HG02943 (cell line): Measurements from ENCODE around the gene CHRNE.
"Not testable (repeated sequence)": the region's sequence is repeated elsewhere in the genome, so short reads cannot be mapped to it uniquely, and the experiment has no call there.

Source experiments
- ATAC-seq: cut with Tn5 transposase; IDR thresholded peaks from one replicate; pipeline ENCODE4 v1.9.1; 2021; ENCODE audit warnings: mild to moderate bottlenecking, low read depth, moderate library complexity; ENCODE audit not compliant: unreplicated experiment

CHRNE gene

GRCh38 chr17:4858068-4858881, 44.6 kb downstream of the CHRNE start:
- ATAC-seq = no peak

DNA sequence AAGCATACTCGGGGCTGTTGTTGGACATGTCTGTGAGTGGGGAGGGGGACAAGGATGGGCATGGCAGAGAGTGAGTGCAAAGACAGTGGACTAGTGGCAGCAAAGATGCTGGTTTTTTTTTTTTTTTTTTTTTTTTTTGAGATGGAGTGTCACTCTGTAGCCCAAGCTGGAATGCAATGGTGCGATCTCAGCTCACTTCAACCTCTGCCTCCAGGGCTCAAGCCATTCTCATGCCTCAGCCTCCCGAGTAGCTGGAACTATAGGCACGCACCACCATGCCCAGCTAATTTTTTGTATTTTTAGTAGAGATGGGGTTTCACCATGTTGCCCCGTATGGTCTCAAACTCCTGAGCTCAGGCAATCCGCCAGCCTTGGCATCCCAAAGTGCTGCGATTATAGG, 45.6 kb downstream of the CHRNE start:
- ATAC-seq = not testable (repeated sequence)

- ATAC-seq = no peak
These were observed 46.0 kb downstream of the CHRNE start for GRCh38 chr17:4856937-4857314.

- ATAC-seq = no peak
These were observed 46.5 kb downstream of the CHRNE start for GRCh38 chr17:4856271-4856936.

- no peak for ATAC-seq
These were observed 48.7 kb downstream of the CHRNE start for GRCh38 chr17:4854111-4854681.

GRCh38 chr17:4853208-4853671, 49.7 kb downstream of the CHRNE start:
- no peak for ATAC-seq

DNA sequence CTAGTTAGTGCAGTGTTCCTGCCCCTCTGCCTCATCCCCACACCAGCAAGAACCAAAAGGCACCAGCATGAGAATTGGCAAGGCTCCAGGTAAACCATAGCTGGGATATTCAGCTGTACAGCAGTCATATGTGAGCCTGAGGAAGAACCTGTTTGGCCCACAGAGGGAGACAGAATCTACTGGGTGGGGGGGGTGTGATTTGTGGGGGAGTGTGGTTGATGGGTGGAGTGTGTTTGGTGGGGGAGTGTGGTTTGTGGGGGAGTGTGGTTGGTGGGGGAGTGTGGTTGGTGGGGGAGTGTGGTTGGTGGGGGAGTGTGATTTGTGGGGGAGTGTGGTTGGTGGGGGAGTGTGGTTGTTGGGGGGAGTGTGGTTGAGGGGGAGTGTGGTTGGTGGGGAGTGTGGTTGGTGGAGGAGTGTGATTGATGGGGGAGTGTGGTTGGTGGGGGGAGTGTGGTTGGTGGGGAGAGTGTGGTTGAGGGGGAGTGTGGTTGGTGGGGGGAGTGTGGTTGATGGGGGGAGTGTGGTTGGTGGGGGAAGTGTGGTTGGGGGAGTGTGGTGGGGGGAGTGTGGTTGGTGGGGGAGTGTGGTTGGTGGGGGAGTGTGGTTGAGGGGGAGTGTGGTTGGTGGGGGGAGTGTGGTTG, 50.2 kb downstream of the CHRNE start:
- ATAC-seq = no peak

DNA sequence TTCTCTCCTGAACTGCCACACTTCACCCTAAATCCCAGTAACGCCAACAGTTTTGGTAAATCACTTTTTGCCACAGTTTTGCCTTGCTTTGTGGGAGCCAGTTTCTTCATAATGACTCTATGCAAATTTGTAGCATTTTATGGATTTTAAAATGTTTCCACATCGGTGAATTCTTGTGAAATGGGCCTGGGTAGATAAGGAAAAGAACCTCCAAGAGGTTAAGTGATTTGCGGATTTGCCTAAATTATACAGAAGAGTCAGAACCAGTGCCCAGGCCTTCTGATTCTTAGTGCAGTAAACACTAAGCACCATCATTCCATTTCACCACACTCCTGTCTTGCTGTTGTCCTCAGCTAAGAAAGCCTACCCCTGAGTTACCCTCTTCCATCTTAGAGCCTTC, 51.8 kb downstream of the CHRNE start:
- ATAC-seq = no peak

GRCh38 chr17:4850246-4850645, 52.7 kb downstream of the CHRNE start:
- no peak for ATAC-seq

- ATAC-seq = no peak
These were observed 53.8 kb downstream of the CHRNE start for GRCh38 chr17:4849011-4849536.
